ENCODE measurements around the gene RARB.

RARB gene

GRCh38 chr3:25472731-25473130, 44.7 kb downstream of the RARB start:
- no peak for DNase-seq

- no peak for DNase-seq
Measured at GRCh38 chr3:25473246-25473645, 45.2 kb downstream of the RARB start.

GRCh38 chr3:25474052-25474451, 46.0 kb downstream of the RARB start:
- DNase-seq = no peak

- no peak for DNase-seq
Measured at GRCh38 chr3:25476639-25477038, 48.6 kb downstream of the RARB start.

- no peak for DNase-seq
Measured at GRCh38 chr3:25478211-25478757, 50.2 kb downstream of the RARB start.

- no peak for DNase-seq
Measured at GRCh38 chr3:25478964-25479726, 51.1 kb downstream of the RARB start.

GRCh38 chr3:25479727-25480010, 51.6 kb downstream of the RARB start:
- DNase-seq = no peak

- DNase-seq = no peak
Measured at GRCh38 chr3:25480811-25481210, 52.7 kb downstream of the RARB start.

GRCh38 chr3:25481386-25481785, 53.3 kb downstream of the RARB start:
- no peak for DNase-seq

- DNase-seq = no peak
Measured at GRCh38 chr3:25483456-25483855, 55.4 kb downstream of the RARB start.

GRCh38 chr3:25485673-25486072, 57.6 kb downstream of the RARB start:
- no peak for DNase-seq

- no peak for DNase-seq
Measured at GRCh38 chr3:25486932-25487331, 58.9 kb downstream of the RARB start.

- DNase-seq = no peak
Measured at GRCh38 chr3:25489858-25490593, 62.0 kb downstream of the RARB start.

GRCh38 chr3:25493246-25493645, 65.2 kb downstream of the RARB start:
- peak; percentile 67 for DNase-seq

GRCh38 chr3:25493786-25494185, 65.7 kb downstream of the RARB start:
- DNase-seq = no peak

GRCh38 chr3:25495304-25495703, 67.2 kb downstream of the RARB start:
- no peak for DNase-seq

- no peak for DNase-seq
Measured at GRCh38 chr3:25495726-25496253, 67.7 kb downstream of the RARB start.

- DNase-seq = no peak
Measured at GRCh38 chr3:25497096-25497495, 69.0 kb downstream of the RARB start.

GRCh38 chr3:25500706-25501210, 72.7 kb downstream of the RARB start:
- no peak for DNase-seq

- DNase-seq = no peak
Measured at GRCh38 chr3:25502233-25502632, 74.2 kb downstream of the RARB start.

GRCh38 chr3:25503898-25504301, 75.8 kb downstream of the RARB start:
- DNase-seq = no peak

- no peak for DNase-seq
Measured at GRCh38 chr3:25505581-25505980, 77.5 kb downstream of the RARB start.

- no peak for DNase-seq
Measured at GRCh38 chr3:25507811-25508210, 79.7 kb downstream of the RARB start.

GRCh38 chr3:25508433-25508832, 80.4 kb downstream of the RARB start:
- DNase-seq = no peak
